Measurements from ENCODE around the gene SLC4A1AP. TPM values are rescaled to one million over a fixed set of nuclear protein-coding genes. Genes with fewer than 3 reads are reported as not detected.

SLC4A1AP gene
- total RNA-seq, 1 donor from 2014 or later = 20.7 TPM

GRCh38 chr2:27729614-27730013 is 65.9 kb downstream of the SLC4A1AP start:
- DNase-seq (ENCODE audit: low spot score) (no peak), ATAC-seq (no peak)
- intact Hi-C loops (cut with DNase I) = loop anchor here (10.0 kb wide), 1 partner anchor 675 kb away; no protein-coding TSS in a partner anchor

GRCh38 chr2:27730261-27730662 is 66.6 kb downstream of the SLC4A1AP start:
- intact Hi-C loops (cut with DNase I) = no loop called here
- DNase-seq (ENCODE audit: low spot score) = no peak
- ATAC-seq = no peak

GRCh38 chr2:27730980-27731691 is 67.4 kb downstream of the SLC4A1AP start:
- ATAC-seq (no peak), DNase-seq (ENCODE audit: low spot score) (no peak)
- intact Hi-C loops (cut with DNase I) = no loop called here

GRCh38 chr2:27734305-27734704 is 70.6 kb downstream of the SLC4A1AP start:
- no peak for ATAC-seq
- intact Hi-C loops (cut with DNase I) = no loop called here
- DNase-seq (ENCODE audit: low spot score) = no peak

- ATAC-seq (peak; percentile 95), DNase-seq (ENCODE audit: low spot score) (peak; percentile 90)
- intact Hi-C loops (cut with DNase I) = no loop called here
Observed at GRCh38 chr2:27735263-27735904, 71.7 kb downstream of the SLC4A1AP start.

GRCh38 chr2:27736031-27736889 is 72.6 kb downstream of the SLC4A1AP start:
- ATAC-seq = peak; percentile 14
- DNase-seq (ENCODE audit: low spot score) = no peak
- intact Hi-C loops (cut with DNase I) = no loop called here

GRCh38 chr2:27736890-27737204 is 73.2 kb downstream of the SLC4A1AP start:
- no peak for ATAC-seq
- DNase-seq (ENCODE audit: low spot score) = no peak

GRCh38 chr2:27737676-27738348 is 74.1 kb downstream of the SLC4A1AP start:
- no peak for ATAC-seq
- intact Hi-C loops (cut with DNase I) = no loop called here
- DNase-seq (ENCODE audit: low spot score) = no peak

More at GRCh38 chr2:27736890-27737204, 73.2 kb downstream of the SLC4A1AP start:
- intact Hi-C loops (cut with DNase I) = no loop called here

- intact Hi-C loops (cut with DNase I) = no loop called here
- no peak for ATAC-seq
- no peak for DNase-seq (ENCODE audit: low spot score)
Observed at GRCh38 chr2:27738349-27739057, 74.8 kb downstream of the SLC4A1AP start.

GRCh38 chr2:27739058-27739373 is 75.3 kb downstream of the SLC4A1AP start:
- intact Hi-C loops (cut with DNase I) = no loop called here
- no peak for DNase-seq (ENCODE audit: low spot score)
- ATAC-seq = no peak

- no peak for DNase-seq (ENCODE audit: low spot score)
- ATAC-seq = no peak
- intact Hi-C loops (cut with DNase I) = no loop called here
Observed at GRCh38 chr2:27741673-27742072, 78.0 kb downstream of the SLC4A1AP start.

GRCh38 chr2:27742571-27742970 is 78.9 kb downstream of the SLC4A1AP start:
- intact Hi-C loops (cut with DNase I) = no loop called here
- no peak for DNase-seq (ENCODE audit: low spot score)
- ATAC-seq = no peak

Other genes starting within 250 kb of the SLC4A1AP start
- 77.6 TPM for gene NRBP1, start 235.3 kb upstream of the SLC4A1AP start, total RNA-seq
- 2.6 TPM for gene KRTCAP3, start 221.5 kb upstream of the SLC4A1AP start, total RNA-seq
- gene IFT172, start 174.1 kb upstream of the SLC4A1AP start, total RNA-seq = 48.5 TPM
- 6.3 TPM for gene FNDC4, start 168.7 kb upstream of the SLC4A1AP start, total RNA-seq
- gene GCKR, start 167.1 kb upstream of the SLC4A1AP start, total RNA-seq = 0.71 TPM
- gene ZNF512, start 80.8 kb upstream of the SLC4A1AP start, total RNA-seq = 46.1 TPM
- gene CCDC121, start 34.9 kb upstream of the SLC4A1AP start, total RNA-seq = 7.6 TPM
- 17.9 TPM for gene GPN1, start 34.8 kb upstream of the SLC4A1AP start, total RNA-seq
- gene SUPT7L, start 275 bp upstream of the SLC4A1AP start, total RNA-seq = 30.8 TPM
- 70.5 TPM for gene MRPL33, start 107.8 kb downstream of the SLC4A1AP start, total RNA-seq
- 4.8 TPM for gene RBKS, start 226.5 kb downstream of the SLC4A1AP start, total RNA-seq
- gene BABAM2, start 226.8 kb downstream of the SLC4A1AP start, total RNA-seq = 38.2 TPM